RWPE2 (cell line): Measurements from ENCODE around the gene NFAM1.
A peak's percentile ranks its signal among the peaks of the same experiment; 100 is the strongest.

Experiments used
- ATAC-seq: fragments of 200-7000 bp; cut with Tn5 transposase; 3 replicates; pipeline ENCODE4 v1.9.1; 2021; ENCODE audit warnings: low read depth
- DNase-seq: peaks from one replicate; pipeline ENCODE4 v3.0.0-alpha.2; 2020; ENCODE audit warnings: low spot score
- H3K27ac ChIP-seq: fragments of 450-650 bp; 2 replicates; pipeline ENCODE4 v1.5.1; 2017; ENCODE audit warnings: mild to moderate bottlenecking; ENCODE audit not compliant: poor library complexity, severe bottlenecking
- H3K27me3 ChIP-seq: fragments of 250-450 bp; sonication (Bioruptor Pico); 2 replicates; pipeline ENCODE4 v1.5.1; 2021; ENCODE audit warnings: mild to moderate bottlenecking, moderate library complexity; ENCODE audit not compliant: insufficient read depth, poor library complexity, severe bottlenecking
- H3K36me3 ChIP-seq: fragments of 250-450 bp; sonication (Bioruptor Pico); 2 replicates; pipeline ENCODE4 v1.5.1; 2020; ENCODE audit warnings: low read depth, mild to moderate bottlenecking, moderate library complexity
- H3K4me1 ChIP-seq: fragments of 250-450 bp; sonication (Bioruptor Pico); 2 replicates; pipeline ENCODE4 v1.5.1; 2021; ENCODE audit warnings: mild to moderate bottlenecking, moderate library complexity; ENCODE audit not compliant: insufficient read depth, poor library complexity, severe bottlenecking
- H3K4me3 ChIP-seq: fragments of 250-450 bp; sonication (Bioruptor Pico); 2 replicates; pipeline ENCODE4 v1.5.1; 2021; ENCODE audit warnings: mild to moderate bottlenecking, moderate library complexity; ENCODE audit not compliant: severe bottlenecking
- H3K9me3 ChIP-seq: fragments of 250-450 bp; sonication (Bioruptor Pico); 2 replicates; pipeline ENCODE4 v1.5.1; 2021; ENCODE audit warnings: mild to moderate bottlenecking, moderate library complexity; ENCODE audit not compliant: severe bottlenecking
- TF ChIP-seq, protein P1 (sequence below): fragments of 450-650 bp; IDR thresholded peaks from one replicate; pipeline ENCODE4 v1.5.1; 2017; ENCODE audit warnings: mild to moderate bottlenecking, moderate library complexity; ENCODE audit not compliant: poor library complexity, severe bottlenecking

NFAM1 gene

DNA sequence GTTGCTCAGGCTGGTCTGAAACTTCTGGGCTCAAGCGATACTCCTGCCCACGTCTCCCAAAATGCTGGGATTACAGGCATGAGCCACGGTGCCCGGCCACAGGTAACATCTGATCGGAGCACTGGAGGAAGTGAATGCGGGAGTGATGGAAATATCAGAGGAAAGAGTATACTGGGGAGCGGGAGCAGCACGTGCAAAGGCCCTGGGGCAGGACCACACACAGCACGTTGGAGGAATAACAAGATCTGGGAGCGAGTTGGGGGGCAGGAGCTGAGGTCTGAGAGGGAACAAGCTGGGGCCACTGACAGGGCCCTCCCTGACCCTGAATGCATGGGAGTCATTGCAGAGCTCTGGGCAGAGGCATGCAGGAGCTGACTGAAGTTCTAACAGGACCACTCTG, 70.7 kb downstream of the NFAM1 start:
- Histone ChIP-seq H3K27me3 (no peaks in the 10 kb centered on the region), H3K27ac (no peak overlapping the region), H3K4me1 (no peaks in the 10 kb centered on the region), H3K36me3 (no peaks in the 10 kb centered on the region), H3K9me3 (no peaks in the 10 kb centered on the region), H3K4me3 (no peak overlapping the region)
- TF ChIP-seq, protein P1, sequence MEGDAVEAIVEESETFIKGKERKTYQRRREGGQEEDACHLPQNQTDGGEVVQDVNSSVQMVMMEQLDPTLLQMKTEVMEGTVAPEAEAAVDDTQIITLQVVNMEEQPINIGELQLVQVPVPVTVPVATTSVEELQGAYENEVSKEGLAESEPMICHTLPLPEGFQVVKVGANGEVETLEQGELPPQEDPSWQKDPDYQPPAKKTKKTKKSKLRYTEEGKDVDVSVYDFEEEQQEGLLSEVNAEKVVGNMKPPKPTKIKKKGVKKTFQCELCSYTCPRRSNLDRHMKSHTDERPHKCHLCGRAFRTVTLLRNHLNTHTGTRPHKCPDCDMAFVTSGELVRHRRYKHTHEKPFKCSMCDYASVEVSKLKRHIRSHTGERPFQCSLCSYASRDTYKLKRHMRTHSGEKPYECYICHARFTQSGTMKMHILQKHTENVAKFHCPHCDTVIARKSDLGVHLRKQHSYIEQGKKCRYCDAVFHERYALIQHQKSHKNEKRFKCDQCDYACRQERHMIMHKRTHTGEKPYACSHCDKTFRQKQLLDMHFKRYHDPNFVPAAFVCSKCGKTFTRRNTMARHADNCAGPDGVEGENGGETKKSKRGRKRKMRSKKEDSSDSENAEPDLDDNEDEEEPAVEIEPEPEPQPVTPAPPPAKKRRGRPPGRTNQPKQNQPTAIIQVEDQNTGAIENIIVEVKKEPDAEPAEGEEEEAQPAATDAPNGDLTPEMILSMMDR = no peak
- DNase-seq (no peak), ATAC-seq (no peak)

DNA sequence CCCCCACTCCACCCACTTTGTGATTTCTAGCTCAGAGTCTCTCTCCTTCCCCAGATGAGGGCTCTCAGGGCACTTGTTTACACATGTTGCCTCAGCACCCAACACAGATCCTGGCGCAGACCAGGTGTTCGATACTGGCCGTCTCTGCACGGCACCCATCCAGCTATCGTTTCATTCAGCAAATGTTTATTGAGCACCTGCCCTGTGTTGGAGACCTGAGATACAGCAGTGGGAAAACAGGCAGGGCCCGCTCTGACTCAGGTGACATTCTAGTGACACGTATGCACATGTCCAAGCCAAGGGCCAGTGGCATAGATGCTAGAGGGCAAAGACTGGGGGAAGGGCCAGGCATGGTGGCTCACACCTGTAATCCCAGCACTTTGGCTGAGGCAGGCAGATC, 71.9 kb downstream of the NFAM1 start:
- DNase-seq = no peak
- no peak for ATAC-seq
- Histone ChIP-seq H3K27me3 (no peaks in the 10 kb centered on the region), H3K27ac (no peak overlapping the region), H3K4me3 (no peak overlapping the region), H3K9me3 (no peaks in the 10 kb centered on the region), H3K4me1 (no peaks in the 10 kb centered on the region), H3K36me3 (no peaks in the 10 kb centered on the region)
- TF ChIP-seq, protein P1 = no peak

DNA sequence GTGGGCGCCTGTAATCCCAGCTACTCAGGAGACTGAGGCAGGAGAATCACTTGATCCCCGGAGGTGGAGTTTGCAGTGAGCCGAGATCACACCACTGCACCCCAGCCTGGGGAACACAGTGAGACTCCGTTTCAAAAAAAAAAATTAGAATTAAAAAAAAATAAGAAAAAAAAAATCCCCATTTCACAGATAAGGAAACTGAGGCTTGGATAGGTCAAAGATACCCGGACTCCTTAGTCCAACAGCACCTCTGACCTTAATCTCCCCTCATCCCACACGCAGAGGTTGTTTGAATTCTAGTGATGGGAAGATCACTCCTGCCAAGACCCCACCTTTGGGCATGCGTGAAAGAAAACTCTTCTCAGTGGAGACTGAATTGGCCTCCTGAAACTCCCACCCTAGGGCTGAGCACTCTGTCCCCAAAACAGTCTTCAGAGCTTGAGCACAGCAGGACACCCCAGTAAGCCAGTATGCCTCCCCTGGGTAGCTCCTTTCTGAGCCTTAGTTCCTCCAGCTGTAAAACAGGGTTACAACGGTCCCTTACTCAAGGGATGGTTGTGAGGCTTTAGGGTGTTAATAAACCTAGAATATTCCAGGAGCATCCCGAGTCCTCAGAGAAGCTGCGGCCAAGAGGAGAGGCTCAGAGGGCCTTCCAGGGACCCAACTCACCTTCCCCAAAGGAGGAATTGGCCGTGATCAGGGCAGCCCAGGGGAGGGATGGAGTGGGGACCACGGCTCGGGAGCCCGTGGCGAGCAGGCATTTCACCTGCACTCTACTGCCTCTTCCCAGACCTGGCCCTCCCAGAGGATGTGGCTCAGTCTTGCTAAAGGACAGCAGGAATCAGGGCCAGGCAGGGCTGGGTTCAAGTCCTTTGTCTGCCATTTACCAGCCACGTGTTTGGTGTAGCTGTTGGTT, 73.3 kb downstream of the NFAM1 start:
- Histone ChIP-seq H3K9me3 (no peaks in the 10 kb centered on the region), H3K36me3 (no peaks in the 10 kb centered on the region), H3K27me3 (no peaks in the 10 kb centered on the region), H3K4me3 (no peak overlapping the region), H3K27ac (no peak overlapping the region), H3K4me1 (no peaks in the 10 kb centered on the region)
- ATAC-seq (no peak), DNase-seq (no peak)
- TF ChIP-seq, protein P1 = no peak

DNA sequence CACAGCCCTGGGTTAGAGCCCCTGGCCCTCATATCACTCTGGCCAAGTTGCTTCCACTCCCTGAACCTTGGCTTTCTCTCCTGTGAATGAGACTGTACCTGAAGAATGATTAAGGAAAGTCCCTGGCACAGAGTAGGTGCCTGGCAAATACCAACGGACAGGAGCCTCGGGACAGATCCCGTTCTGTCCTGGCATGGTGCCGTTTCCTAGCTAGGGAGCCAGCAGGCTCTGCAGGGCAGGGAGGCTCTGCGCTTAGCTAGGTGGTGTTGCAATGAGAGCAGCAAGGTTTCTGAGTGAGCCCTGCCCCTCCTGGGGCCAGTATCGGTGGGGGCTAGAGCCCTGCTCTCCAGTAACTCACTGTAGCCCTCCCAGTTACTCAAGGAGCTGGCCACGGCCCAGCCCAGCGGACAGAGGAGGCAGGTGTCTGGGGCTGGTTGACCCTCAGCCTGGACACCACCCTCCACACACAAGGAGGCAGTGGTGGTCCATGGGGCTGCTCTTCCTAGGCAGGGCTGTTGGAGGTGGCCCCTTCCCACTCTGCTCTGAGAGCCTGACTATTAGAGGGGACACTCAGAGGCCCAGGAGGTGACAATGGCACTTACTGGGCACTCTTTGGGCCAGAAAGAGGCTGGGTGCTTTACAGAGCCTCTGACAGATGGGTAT, 74.4 kb downstream of the NFAM1 start:
- DNase-seq = no peak
- Histone ChIP-seq H3K4me3 (no peak overlapping the region), H3K36me3 (no peaks in the 10 kb centered on the region), H3K9me3 (no peaks in the 10 kb centered on the region), H3K27me3 (no peaks in the 10 kb centered on the region), H3K27ac (no peak overlapping the region), H3K4me1 (no peaks in the 10 kb centered on the region)
- TF ChIP-seq, protein P1 = no peak
- ATAC-seq = peak; percentile 66
